ENCODE results near the gene KRT33B.
"Not testable (repeated sequence)": the region's sequence is repeated elsewhere in the genome, so short reads cannot be mapped to it uniquely, and the experiment has no call there.

DNA sequence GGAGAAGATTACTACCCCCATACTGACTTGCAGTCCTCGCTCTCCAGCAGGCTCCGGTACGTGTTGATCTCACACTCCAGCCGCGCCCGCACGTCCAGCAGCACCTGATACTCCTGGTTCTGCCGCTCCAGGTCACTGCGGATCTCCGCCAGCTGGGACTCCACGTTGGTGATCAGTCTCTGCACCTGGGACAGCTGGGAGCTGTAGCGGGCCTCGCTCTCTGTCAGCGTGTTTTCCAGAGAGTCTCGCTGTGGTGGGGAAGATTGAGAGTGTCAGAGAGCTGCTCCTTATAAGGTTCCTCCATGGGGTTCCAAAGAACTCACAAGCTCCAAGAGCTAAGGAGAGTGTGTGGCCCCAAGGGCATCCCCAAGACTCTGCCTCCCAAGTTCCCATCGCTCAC is 23.2 kb downstream of the KRT33B start:
- TF ChIP-seq POLR2A (IDR thresholded peaks at IDR 0.05; ENCODE audit: low read depth, low read length); POLR2AphosphoS5 (IDR thresholded peaks at IDR 0.05; ENCODE audit: low read depth, low read length); SPI1 (IDR thresholded peaks at IDR 0.05; ENCODE audit: low read depth, low read length); TAF1 (IDR thresholded peaks at IDR 0.05; ENCODE audit: low read depth, low read length); PAX5 (IDR thresholded peaks at IDR 0.05; ENCODE audit: insufficient read depth, low read length, severe bottlenecking); POU2F2 (IDR thresholded peaks at IDR 0.05; ENCODE audit: low read depth, low read length): not testable (repeated sequence)
